Measurements from ENCODE around the gene TMEM8B.

TMEM8B gene

GRCh38 chr9:35827486-35827885 is 1.5 kb upstream of the TMEM8B start:
- H3F3A ChIP-seq (ENCODE audit: insufficient read depth, low read length) = no peaks in the 10 kb centered on the region

GRCh38 chr9:35828716-35829083 is 328 bp upstream of the TMEM8B start, which contains the start of gene FAM221B:
FAM221B (minus strand) TSS chr9:35828732; CDS start chr9:35826161, 2,571 bp downstream.
- no peak for TF ChIP-seq EZH2phosphoT487 (IDR thresholded peaks at IDR 0.05; ENCODE audit: low read length)
- no peak for TF ChIP-seq CTCF (IDR thresholded peaks at IDR 0.05; ENCODE audit: low read length)
- TF ChIP-seq EZH2 (optimal IDR thresholded peaks at IDR 0.05; ENCODE audit: low read depth, low read length) = no peak
- no peaks in the 10 kb centered on the region for H3K9me2 ChIP-seq (replicated peaks; ENCODE audit: insufficient read depth, low read length)
- no peaks in the 10 kb centered on the region for H3K9me3 ChIP-seq (replicated peaks; ENCODE audit: insufficient read depth, low read length)
- H3K27me3 ChIP-seq (replicated peaks; ENCODE audit: insufficient read depth, low read length) = no peaks in the 10 kb centered on the region
- H3K79me2 ChIP-seq (ENCODE audit: low read length) = 0 out of 2 replicates have a peak, but pooled peaks cover 3% of the 10 kb centered on the region
- peak within 1 kb of the TSS; percentile 100 for H2AFZ ChIP-seq (ENCODE audit: low read length)
- peak within 1 kb of the TSS; percentile 94 for H3K4me3 ChIP-seq (ENCODE audit: low read length)
- H3K4me2 ChIP-seq (ENCODE audit: low read depth, low read length) = peak within 1 kb of the TSS; percentile 94
- DNase-seq = peak; percentile 13
- peaks cover 19% of the 10 kb centered on the region for H3K4me1 ChIP-seq (ENCODE audit: low read length)
- H4K20me1 ChIP-seq (ENCODE audit: insufficient read depth, low read length) = no peaks in the 10 kb centered on the region
- H3K9ac ChIP-seq (ENCODE audit: low read length) = peak within 1 kb of the TSS; percentile 74
- H3F3A ChIP-seq (ENCODE audit: insufficient read depth, low read length) = peaks cover 4% of the 10 kb centered on the region
- H3K36me3 ChIP-seq (replicated peaks; ENCODE audit: insufficient read depth, low read length) = no peaks in the 10 kb centered on the region
- no peak within 1 kb of the TSS for H3K27ac ChIP-seq (ENCODE audit: low read length)

More at GRCh38 chr9:35827486-35827885, 1.5 kb upstream of the TMEM8B start:
- Histone ChIP-seq H3K79me2 (ENCODE audit: low read length) (0 out of 2 replicates have a peak, but pooled peaks cover 3% of the 10 kb centered on the region), H2AFZ (ENCODE audit: low read length) (no peak overlapping the region), H3K9me3 (replicated peaks; ENCODE audit: insufficient read depth, low read length) (no peaks in the 10 kb centered on the region), H3K4me1 (ENCODE audit: low read length) (peaks cover 9% of the 10 kb centered on the region), H3K9ac (ENCODE audit: low read length) (no peak overlapping the region), H3K27ac (ENCODE audit: low read length) (no peak overlapping the region), H3K4me3 (ENCODE audit: low read length) (no peak overlapping the region), H4K20me1 (ENCODE audit: insufficient read depth, low read length) (no peaks in the 10 kb centered on the region), H3K36me3 (replicated peaks; ENCODE audit: insufficient read depth, low read length) (no peaks in the 10 kb centered on the region), H3K4me2 (ENCODE audit: low read depth, low read length) (no peak overlapping the region), H3K27me3 (replicated peaks; ENCODE audit: insufficient read depth, low read length) (no peaks in the 10 kb centered on the region), H3K9me2 (replicated peaks; ENCODE audit: insufficient read depth, low read length) (no peaks in the 10 kb centered on the region)
- DNase-seq = no peak
- TF ChIP-seq CTCF (IDR thresholded peaks at IDR 0.05; ENCODE audit: low read length) (no peak), EZH2phosphoT487 (IDR thresholded peaks at IDR 0.05; ENCODE audit: low read length) (no peak), EZH2 (optimal IDR thresholded peaks at IDR 0.05; ENCODE audit: low read depth, low read length) (no peak)

GRCh38 chr9:35829764-35830096 is 702 bp downstream of the TMEM8B start:
- Histone ChIP-seq H3K4me2 (ENCODE audit: low read depth, low read length) (peak overlapping the region; percentile 94), H3K4me3 (ENCODE audit: low read length) (peak overlapping the region; percentile 94), H3K27me3 (replicated peaks; ENCODE audit: insufficient read depth, low read length) (no peaks in the 10 kb centered on the region), H3K9me3 (replicated peaks; ENCODE audit: insufficient read depth, low read length) (no peaks in the 10 kb centered on the region), H2AFZ (ENCODE audit: low read length) (peak overlapping the region; percentile 78), H4K20me1 (ENCODE audit: insufficient read depth, low read length) (no peaks in the 10 kb centered on the region), H3K27ac (ENCODE audit: low read length) (no peak overlapping the region), H3K9ac (ENCODE audit: low read length) (peak overlapping the region; percentile 74), H3K79me2 (ENCODE audit: low read length) (0 out of 2 replicates have a peak, but pooled peaks cover 3% of the 10 kb centered on the region), H3K36me3 (replicated peaks; ENCODE audit: insufficient read depth, low read length) (no peaks in the 10 kb centered on the region), H3K9me2 (replicated peaks; ENCODE audit: insufficient read depth, low read length) (no peaks in the 10 kb centered on the region), H3F3A (ENCODE audit: insufficient read depth, low read length) (peaks cover 10% of the 10 kb centered on the region), H3K4me1 (ENCODE audit: low read length) (peaks cover 30% of the 10 kb centered on the region)
- no peak for DNase-seq
- no peak for TF ChIP-seq EZH2 (optimal IDR thresholded peaks at IDR 0.05; ENCODE audit: low read depth, low read length)
- TF ChIP-seq CTCF (IDR thresholded peaks at IDR 0.05; ENCODE audit: low read length) = no peak
- no peak for TF ChIP-seq EZH2phosphoT487 (IDR thresholded peaks at IDR 0.05; ENCODE audit: low read length)
